BJ (cell line): Measurements from ENCODE around the gene EDARADD. TPM values are rescaled to one million over a fixed set of nuclear protein-coding genes. Genes with fewer than 3 reads are reported as not detected.

Experiments
- CTCF ChIA-PET: fragments of 350-600 bp; formaldehyde crosslinking; extraction: SDS; loops from one replicate; lab custom pipeline; 2021; ENCODE audit warnings: antibody characterized with exemption, inconsistent platforms; lab: Yijun Ruan, JAX
- POLR2A ChIA-PET: fragments of 300-600 bp; sonication (Branson Sonifier 250); formaldehyde crosslinking; extraction: SDS; loops from one replicate; lab custom pipeline; 2021; ENCODE audit warnings: antibody characterized with exemption; lab: Charles Lee
- DNase-seq: peaks from one replicate; pipeline ENCODE4 v3.0.0-alpha.2; 2011; ENCODE audit warnings: low read depth
- H3K27me3 ChIP-seq: 2 replicates; pipeline ENCODE4 v1.6.0; 2011; ENCODE audit warnings: low read length; ENCODE audit not compliant: control insufficient read depth, insufficient read depth
- H3K36me3 ChIP-seq: 2 replicates; pipeline ENCODE4 v1.5.1; 2011; ENCODE audit warnings: low read length; ENCODE audit not compliant: control insufficient read depth, insufficient read depth
- H3K4me3 ChIP-seq: 2 replicates; pipeline ENCODE4 v1.5.1; 2011; ENCODE audit warnings: low read depth, mild to moderate bottlenecking, control low read depth, low read length
- polyA plus RNA-seq: library from polyadenylated mRNA; depleted of rRNA; stranded (reverse); fragments of >200 nt; gene quantifications from 2 replicates; pipeline ENCODE4 v1.2.3, GENCODE V29; 2011
- TF ChIP-seq, protein P1 (sequence below): IDR thresholded peaks from 2 replicates; pipeline ENCODE4 v1.5.1; 2011; ENCODE audit warnings: low read depth, mild to moderate bottlenecking, control low read depth, inconsistent platforms, low read length, moderate library complexity; ENCODE audit not compliant: insufficient read depth

The EDARADD gene
- polyA plus RNA-seq, 1 experiment, result not detected

DNA sequence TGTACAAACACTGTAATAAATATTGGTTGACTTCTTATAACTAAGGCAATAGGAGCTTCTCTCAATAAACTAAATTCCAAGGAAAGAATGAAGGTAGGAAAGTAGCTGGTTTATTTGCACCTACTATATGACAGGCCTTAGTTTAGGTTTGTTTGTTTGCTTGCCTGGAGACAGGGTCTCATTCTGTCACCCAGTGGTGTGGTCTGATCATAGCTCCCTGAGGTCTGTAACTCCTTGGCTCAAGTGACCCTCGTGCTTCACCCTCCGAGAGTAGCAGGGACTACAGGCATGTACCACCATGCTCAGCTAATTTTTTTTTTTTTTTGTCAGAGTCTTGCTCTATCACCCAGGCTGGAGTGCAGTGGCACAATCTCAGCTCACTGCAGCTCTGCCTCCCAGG, 1.9 kb upstream of the EDARADD start:
- TF ChIP-seq, protein P1, sequence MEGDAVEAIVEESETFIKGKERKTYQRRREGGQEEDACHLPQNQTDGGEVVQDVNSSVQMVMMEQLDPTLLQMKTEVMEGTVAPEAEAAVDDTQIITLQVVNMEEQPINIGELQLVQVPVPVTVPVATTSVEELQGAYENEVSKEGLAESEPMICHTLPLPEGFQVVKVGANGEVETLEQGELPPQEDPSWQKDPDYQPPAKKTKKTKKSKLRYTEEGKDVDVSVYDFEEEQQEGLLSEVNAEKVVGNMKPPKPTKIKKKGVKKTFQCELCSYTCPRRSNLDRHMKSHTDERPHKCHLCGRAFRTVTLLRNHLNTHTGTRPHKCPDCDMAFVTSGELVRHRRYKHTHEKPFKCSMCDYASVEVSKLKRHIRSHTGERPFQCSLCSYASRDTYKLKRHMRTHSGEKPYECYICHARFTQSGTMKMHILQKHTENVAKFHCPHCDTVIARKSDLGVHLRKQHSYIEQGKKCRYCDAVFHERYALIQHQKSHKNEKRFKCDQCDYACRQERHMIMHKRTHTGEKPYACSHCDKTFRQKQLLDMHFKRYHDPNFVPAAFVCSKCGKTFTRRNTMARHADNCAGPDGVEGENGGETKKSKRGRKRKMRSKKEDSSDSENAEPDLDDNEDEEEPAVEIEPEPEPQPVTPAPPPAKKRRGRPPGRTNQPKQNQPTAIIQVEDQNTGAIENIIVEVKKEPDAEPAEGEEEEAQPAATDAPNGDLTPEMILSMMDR, result no peak
- no peak overlapping the region for H3K4me3 ChIP-seq
- no peak for DNase-seq
- H3K27me3 ChIP-seq, result peaks cover 2% of the 10 kb centered on the region; the same call in 1 of the 2 replicates
- no peaks in the 10 kb centered on the region for H3K36me3 ChIP-seq
- ChIA-PET POLR2A (no interaction called here), CTCF (no interaction called here)

DNA sequence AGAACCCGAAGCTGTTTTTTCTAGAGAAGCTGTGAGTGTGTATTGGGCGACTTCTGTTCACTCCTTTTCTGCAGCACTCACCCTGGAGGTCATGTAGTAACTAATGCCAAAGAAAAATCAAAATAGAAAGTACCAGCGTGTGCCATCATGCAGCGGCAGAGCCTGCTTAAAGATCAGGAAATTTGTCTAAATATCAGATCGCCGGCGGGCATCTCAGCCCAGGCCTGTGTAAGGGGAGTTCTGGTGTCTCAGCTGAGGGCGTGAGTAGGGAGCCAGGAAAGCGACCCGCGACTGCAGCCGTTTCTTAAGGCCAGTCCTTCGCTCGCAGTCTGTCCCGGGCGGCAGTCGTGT, 768 bp downstream of the EDARADD start:
- Histone ChIP-seq H3K4me3 (peak overlapping the region; percentile 51), H3K27me3 (peaks cover 2% of the 10 kb centered on the region; the same call in 1 of the 2 replicates), H3K36me3 (no peaks in the 10 kb centered on the region)
- TF ChIP-seq, protein P1, result no peak
- ChIA-PET CTCF (interaction anchor here (0.5 to 1.2 kb wide), 3 partner anchors 10 to 1720 kb away, joined by 3 to 4 read pairs (median 3); no protein-coding TSS in a partner anchor), POLR2A (no interaction called here)
- no peak for DNase-seq

DNA sequence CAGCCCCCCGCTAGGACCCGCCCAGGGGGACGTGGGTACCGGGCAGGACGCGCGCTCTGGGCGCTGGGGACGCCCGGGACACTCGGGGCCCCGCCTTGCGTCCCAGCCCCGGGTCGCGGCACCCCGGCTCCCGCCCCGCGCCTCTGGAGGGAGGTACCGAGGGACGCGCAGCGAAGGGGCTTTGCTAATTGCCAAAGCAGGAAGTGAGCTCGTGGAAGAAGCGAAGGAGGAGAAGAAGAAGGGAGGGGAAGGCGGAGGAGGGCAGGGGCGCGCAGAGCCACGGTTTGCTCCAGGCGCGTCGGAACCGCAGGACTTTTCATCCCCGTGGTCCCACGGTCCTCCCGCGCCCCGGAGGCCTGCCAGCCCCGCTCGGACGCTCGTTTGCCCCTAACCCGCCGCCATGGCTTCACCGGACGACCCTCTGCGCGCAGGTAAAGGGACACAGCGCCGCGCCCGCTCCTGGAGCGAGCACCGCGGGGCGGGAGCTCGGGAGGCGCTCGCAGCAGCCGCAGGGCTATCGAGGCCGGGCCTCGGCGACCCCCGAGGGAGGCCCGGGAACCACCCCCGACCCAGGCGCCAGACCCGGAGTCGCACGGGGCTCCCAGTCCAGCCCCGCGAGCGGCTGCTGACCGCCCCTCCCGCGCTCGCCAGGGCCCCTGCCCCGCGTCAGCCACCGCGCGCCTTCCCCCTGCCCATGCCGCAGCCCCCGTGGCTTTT, 1.3 kb downstream of the EDARADD start:
- Histone ChIP-seq H3K36me3 (no peaks in the 10 kb centered on the region), H3K4me3 (peak overlapping the region; percentile 51), H3K27me3 (peaks cover 2% of the 10 kb centered on the region; the same call in 1 of the 2 replicates)
- no peak for DNase-seq
- POLR2A ChIA-PET, result no interaction called here
- TF ChIP-seq, protein P1, result no peak
- CTCF ChIA-PET, result interaction anchor here (0.5 to 1.2 kb wide), 4 partner anchors 10 to 1720 kb away, joined by 3 to 4 read pairs (median 4); no protein-coding TSS in a partner anchor

DNA sequence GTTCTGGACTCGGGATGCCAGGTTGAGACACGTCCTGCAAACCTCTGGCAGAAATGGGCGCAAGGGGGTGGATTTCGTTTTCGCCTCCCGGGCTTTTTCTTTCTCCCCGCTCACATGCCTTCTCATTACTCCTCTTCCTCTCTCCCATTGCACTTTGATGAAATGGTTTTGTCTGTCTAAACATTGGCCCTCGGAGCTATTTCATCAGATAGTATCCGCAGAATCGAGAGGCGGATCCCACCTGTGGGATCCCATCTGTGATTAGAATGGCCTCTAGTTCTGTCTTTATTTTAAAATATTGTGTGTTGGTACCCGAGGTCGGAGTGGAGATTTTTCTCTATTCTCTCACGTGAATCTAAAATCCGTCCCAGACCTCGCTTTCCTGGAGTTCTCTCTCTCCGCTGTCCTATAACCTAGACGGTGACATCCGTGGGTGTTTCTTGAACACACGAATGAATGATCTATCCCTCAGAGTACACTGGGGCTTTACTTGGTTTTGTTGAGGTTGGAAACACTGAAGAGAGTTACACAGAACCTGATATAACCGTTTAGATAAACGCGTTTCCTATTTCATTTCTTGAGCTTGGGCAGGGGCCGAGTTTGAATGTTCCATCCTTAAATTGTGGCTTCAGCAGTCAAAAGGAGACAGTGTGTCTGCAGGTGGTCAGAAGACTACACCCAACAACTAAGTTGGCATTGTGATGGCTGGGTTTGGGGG, 2.0 kb downstream of the EDARADD start:
- H3K4me3 ChIP-seq, result peak overlapping the region; percentile 51
- peaks cover 2% of the 10 kb centered on the region; the same call in 1 of the 2 replicates for H3K27me3 ChIP-seq
- TF ChIP-seq, protein P1, result no peak
- H3K36me3 ChIP-seq, result no peaks in the 10 kb centered on the region
- ChIA-PET POLR2A (no interaction called here), CTCF (interaction anchor here (1.0 to 1.2 kb wide), 2 partner anchors 26 to 27 kb away, joined by 3 to 4 read pairs; no protein-coding TSS in a partner anchor)
- DNase-seq, result no peak

DNA sequence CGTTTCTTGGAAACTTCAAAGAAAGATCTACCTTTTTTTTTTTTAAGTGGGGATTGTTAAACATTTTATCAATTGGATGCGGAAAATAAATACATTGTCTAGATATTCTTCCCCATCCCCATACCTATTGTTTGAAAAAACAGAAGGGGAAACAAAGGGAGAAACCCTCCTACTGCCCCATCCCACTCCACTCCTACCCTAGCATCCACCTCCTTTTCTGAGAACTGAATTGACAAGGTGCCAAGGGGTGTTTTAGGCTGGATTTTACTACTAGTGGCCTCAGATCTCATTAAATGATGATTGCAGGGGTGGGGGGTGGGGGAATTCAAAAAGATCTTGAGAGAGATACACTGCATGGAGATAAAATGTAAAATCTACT, 2.6 kb downstream of the EDARADD start:
- DNase-seq, result no peak
- peaks cover 2% of the 10 kb centered on the region; the same call in 1 of the 2 replicates for H3K27me3 ChIP-seq
- ChIA-PET CTCF (no interaction called here), POLR2A (no interaction called here)
- no peak overlapping the region for H3K4me3 ChIP-seq
- H3K36me3 ChIP-seq, result no peaks in the 10 kb centered on the region
- TF ChIP-seq, protein P1, result no peak
